Limb (tissue), 2 donors: ENCODE measurements around the gene LTC4S.

Experiments
- DNase-seq, 2 donors: peaks; one replicate each; pipeline ENCODE4 v3.0.0-alpha.2; 2016; ENCODE audit errors: extremely low spot score in 2 of 2

The LTC4S gene

GRCh38 chr5:179795049-179795862, 1.5 kb downstream of the LTC4S start:
- DNase-seq, result peak in 1 of 2 donors; percentile 59

GRCh38 chr5:179795863-179796833, 2.4 kb downstream of the LTC4S start:
- peak; percentile 62 to 85 for DNase-seq

GRCh38 chr5:179796877-179797608, 3.3 kb downstream of the LTC4S start:
- no peak for DNase-seq

- no peak for DNase-seq
These were observed 4.0 kb downstream of the LTC4S start for GRCh38 chr5:179797741-179798140.

- DNase-seq, result no peak
These were observed 4.5 kb downstream of the LTC4S start for GRCh38 chr5:179798144-179798770.

GRCh38 chr5:179798771-179799643, 5.2 kb downstream of the LTC4S start:
- DNase-seq, result no peak

- no peak for DNase-seq
These were observed 5.8 kb downstream of the LTC4S start for GRCh38 chr5:179799644-179799973.

- no peak for DNase-seq
These were observed 6.4 kb downstream of the LTC4S start for GRCh38 chr5:179800071-179800695.

GRCh38 chr5:179800696-179801201, 7.0 kb downstream of the LTC4S start:
- no peak for DNase-seq

- DNase-seq, result peak; percentile 44 to 82
These were observed 7.8 kb downstream of the LTC4S start for GRCh38 chr5:179801304-179802206.

- no peak for DNase-seq
These were observed 8.6 kb downstream of the LTC4S start for GRCh38 chr5:179802207-179802883.

- DNase-seq, result no peak
These were observed 9.3 kb downstream of the LTC4S start for GRCh38 chr5:179802950-179803562.

- DNase-seq, result no peak
These were observed 10.1 kb downstream of the LTC4S start for GRCh38 chr5:179803651-179804554.

- DNase-seq, result no peak
These were observed 10.8 kb downstream of the LTC4S start for GRCh38 chr5:179804555-179804947.

GRCh38 chr5:179805070-179805528, 11.3 kb downstream of the LTC4S start:
- no peak for DNase-seq

GRCh38 chr5:179805529-179806249, 11.9 kb downstream of the LTC4S start:
- peak in 1 of 2 donors; percentile 70 for DNase-seq
